Memory B cell (primary cell): Measurements from ENCODE around the gene KMT2E.
"Not testable (repeated sequence)": the region's sequence is repeated elsewhere in the genome, so short reads cannot be mapped to it uniquely, and the experiment has no call there.

Experiments
- ATAC-seq: fragments of 150-1000 bp; cut with Tn5 transposase; 2 replicates; pipeline ENCODE4 v1.10.0; 2021; ENCODE audit warnings: low read depth, mild to moderate bottlenecking, moderate library complexity
- DNase-seq, 2 donors: peaks; one replicate each; pipeline ENCODE4 v3.0.0; 2022; ENCODE audit warnings: low spot score in 2 of 2
- H3K27ac Mint-ChIP-seq: one replicate; pipeline ENCODE4 v1.8.0; 2022; ENCODE audit warnings: mild to moderate bottlenecking, moderate library complexity, mixed read lengths
- H3K27me3 Mint-ChIP-seq: one replicate; pipeline ENCODE4 v1.8.0; 2022; ENCODE audit warnings: mixed read lengths
- H3K36me3 Mint-ChIP-seq: one replicate; pipeline ENCODE4 v1.8.0; 2022; ENCODE audit warnings: mild to moderate bottlenecking, mixed read lengths
- H3K4me1 Mint-ChIP-seq: one replicate; pipeline ENCODE4 v1.8.0; 2022; ENCODE audit warnings: mixed read lengths
- H3K4me3 Mint-ChIP-seq: one replicate; pipeline ENCODE4 v1.8.0; 2022; ENCODE audit warnings: mild to moderate bottlenecking, moderate library complexity, mixed read lengths
- H3K9me3 Mint-ChIP-seq: one replicate; pipeline ENCODE4 v1.8.0; 2022; ENCODE audit warnings: mixed read lengths

Gene KMT2E, protein sequence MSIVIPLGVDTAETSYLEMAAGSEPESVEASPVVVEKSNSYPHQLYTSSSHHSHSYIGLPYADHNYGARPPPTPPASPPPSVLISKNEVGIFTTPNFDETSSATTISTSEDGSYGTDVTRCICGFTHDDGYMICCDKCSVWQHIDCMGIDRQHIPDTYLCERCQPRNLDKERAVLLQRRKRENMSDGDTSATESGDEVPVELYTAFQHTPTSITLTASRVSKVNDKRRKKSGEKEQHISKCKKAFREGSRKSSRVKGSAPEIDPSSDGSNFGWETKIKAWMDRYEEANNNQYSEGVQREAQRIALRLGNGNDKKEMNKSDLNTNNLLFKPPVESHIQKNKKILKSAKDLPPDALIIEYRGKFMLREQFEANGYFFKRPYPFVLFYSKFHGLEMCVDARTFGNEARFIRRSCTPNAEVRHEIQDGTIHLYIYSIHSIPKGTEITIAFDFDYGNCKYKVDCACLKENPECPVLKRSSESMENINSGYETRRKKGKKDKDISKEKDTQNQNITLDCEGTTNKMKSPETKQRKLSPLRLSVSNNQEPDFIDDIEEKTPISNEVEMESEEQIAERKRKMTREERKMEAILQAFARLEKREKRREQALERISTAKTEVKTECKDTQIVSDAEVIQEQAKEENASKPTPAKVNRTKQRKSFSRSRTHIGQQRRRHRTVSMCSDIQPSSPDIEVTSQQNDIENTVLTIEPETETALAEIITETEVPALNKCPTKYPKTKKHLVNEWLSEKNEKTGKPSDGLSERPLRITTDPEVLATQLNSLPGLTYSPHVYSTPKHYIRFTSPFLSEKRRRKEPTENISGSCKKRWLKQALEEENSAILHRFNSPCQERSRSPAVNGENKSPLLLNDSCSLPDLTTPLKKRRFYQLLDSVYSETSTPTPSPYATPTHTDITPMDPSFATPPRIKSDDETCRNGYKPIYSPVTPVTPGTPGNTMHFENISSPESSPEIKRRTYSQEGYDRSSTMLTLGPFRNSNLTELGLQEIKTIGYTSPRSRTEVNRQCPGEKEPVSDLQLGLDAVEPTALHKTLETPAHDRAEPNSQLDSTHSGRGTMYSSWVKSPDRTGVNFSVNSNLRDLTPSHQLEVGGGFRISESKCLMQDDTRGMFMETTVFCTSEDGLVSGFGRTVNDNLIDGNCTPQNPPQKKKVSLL (N-terminal part only)

DNA sequence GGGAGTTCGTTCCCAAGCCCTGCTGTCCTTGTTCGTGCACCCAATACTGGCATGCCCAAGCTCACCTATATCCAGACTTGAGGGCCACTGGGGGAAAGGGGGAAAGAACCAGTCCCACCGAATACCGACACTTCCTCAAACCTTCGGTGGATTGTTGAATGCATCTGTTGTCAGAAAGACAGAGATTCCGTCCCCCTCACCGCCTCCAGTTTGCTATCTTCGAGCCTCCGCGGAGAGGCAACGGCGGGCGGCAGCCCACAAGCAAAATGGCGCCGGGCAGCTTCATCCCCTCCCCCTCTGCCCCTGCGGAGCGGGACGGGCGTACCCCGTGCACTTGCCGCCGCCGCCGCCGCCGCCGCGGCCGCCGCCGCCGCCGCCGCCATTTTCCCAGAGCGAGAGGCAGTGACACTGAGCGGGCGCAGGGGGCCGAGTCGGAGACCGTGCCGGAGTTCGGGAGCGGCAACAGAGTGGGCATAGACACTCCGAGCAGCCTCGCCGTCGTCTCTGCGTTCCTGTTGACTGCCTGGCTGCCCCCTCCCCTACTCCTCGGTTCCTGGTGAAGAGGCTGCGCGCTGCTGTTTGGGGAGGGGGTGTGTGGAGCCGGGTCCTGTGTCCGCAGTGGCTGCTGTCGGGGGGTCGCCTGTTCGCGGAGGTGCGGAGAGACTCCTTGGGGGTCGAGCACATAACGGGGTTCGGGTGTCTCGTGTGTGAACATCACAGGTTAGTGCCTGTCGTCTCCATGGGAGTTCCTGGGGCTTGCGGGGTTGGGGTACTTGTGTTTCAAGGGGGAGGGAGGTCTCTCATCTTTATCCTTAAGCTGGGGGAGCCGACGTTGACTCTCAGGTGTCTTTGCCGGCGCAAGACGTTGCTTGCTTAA, at the start of gene KMT2E:
TSS of gene KMT2E (plus strand) at position 390 of the 877 bp plus-strand sequence. CDS start 26,748 bp downstream, outside the sequence.
- Mint-ChIP-seq H3K36me3 (peaks cover 8% of the 10 kb centered on the region), H3K27me3 (no peaks in the 10 kb centered on the region), H3K27ac (peak within 1 kb of the TSS; percentile 100), H3K9me3 (no peaks in the 10 kb centered on the region), H3K4me1 (peaks cover 25% of the 10 kb centered on the region), H3K4me3 (peak within 1 kb of the TSS; percentile 95)
- ATAC-seq (peak; percentile 34), DNase-seq (peak; percentile 94 to 95)

DNA sequence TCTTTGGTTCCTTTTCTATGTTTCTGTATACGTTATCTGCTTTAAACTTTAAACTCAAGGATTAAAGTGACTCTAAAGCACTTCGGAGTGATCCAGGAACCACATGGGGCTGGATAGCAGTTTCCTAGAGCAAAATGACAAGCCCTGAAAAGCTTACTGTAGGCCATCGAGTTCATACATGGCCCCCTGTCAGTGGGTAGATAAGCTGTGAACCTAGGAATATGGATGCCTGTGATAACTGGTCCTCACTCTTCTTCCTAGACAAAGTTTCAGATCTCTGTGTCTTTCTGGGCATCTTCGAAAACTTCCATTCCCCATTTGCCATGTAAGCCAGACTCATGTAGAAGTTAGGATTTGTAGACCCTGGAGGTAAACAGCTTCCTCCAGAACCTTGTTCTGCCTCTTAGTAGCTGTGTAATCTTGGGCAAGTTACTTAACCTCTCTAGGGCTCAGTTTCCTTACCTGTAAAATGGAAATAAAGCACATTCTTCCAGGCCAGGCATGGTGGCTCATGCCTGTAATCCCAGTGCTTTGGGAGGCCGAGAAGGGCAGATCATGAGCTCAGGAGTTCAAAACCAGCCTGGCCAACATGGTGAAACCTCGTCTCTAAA, 49.3 kb upstream of the KMT2E start:
- ATAC-seq: no peak
- no peaks in the 10 kb centered on the region for H3K27me3 Mint-ChIP-seq
- DNase-seq: no peak
- no peaks in the 10 kb centered on the region for H3K9me3 Mint-ChIP-seq
- peaks cover 20% of the 10 kb centered on the region for H3K36me3 Mint-ChIP-seq
- peaks cover 6% of the 10 kb centered on the region for H3K4me1 Mint-ChIP-seq
- no peak overlapping the region for H3K27ac Mint-ChIP-seq
- no peak overlapping the region for H3K4me3 Mint-ChIP-seq

DNA sequence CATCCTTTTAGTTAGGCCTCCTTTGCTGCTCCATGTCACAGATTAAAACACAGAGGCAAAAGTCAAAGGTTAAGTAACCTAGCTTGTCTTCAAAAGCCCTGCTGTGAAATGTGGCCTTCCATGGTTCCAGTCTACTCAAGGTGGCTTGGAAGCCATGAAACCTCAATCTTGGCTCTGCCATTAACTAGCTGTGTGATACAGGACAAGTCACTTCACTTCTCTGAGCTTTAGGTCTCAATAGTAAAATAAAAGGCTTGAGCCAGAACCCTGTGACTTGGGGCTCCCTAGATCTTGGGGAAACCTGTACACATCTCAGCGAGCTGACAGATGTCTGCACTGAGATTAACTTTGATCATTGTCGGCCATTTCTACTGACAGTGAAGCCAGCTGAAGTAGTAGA, 48.0 kb upstream of the KMT2E start:
- Mint-ChIP-seq H3K4me1 (peaks cover 2% of the 10 kb centered on the region), H3K4me3 (no peak overlapping the region), H3K9me3 (no peaks in the 10 kb centered on the region), H3K27me3 (no peaks in the 10 kb centered on the region), H3K27ac (no peak overlapping the region), H3K36me3 (peaks cover 20% of the 10 kb centered on the region)
- DNase-seq (no peak), ATAC-seq (no peak)

DNA sequence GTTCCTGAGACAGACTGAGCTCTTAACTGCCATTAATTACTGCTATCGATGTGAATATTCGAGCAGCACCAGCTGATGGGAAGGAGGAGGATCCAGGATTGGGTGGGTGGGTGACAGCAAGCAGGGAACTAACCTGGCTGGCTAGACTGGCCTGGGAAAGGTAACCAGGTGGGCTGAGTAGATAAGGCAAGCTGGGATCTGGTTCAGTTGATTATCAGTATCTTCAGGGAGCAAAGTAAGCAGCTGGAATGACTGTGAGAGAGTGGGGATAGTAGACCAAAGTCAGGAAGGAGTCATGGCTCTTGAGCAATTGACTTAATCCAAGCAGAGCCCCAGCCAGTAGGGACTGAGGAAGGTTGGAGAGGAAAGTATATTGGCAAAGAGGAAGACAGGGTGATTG, 46.9 kb upstream of the KMT2E start:
- DNase-seq: no peak
- Mint-ChIP-seq H3K9me3 (no peaks in the 10 kb centered on the region), H3K27me3 (no peaks in the 10 kb centered on the region), H3K27ac (no peak overlapping the region), H3K4me3 (no peak overlapping the region), H3K4me1 (no peaks in the 10 kb centered on the region), H3K36me3 (peaks cover 20% of the 10 kb centered on the region)
- ATAC-seq: no peak

DNA sequence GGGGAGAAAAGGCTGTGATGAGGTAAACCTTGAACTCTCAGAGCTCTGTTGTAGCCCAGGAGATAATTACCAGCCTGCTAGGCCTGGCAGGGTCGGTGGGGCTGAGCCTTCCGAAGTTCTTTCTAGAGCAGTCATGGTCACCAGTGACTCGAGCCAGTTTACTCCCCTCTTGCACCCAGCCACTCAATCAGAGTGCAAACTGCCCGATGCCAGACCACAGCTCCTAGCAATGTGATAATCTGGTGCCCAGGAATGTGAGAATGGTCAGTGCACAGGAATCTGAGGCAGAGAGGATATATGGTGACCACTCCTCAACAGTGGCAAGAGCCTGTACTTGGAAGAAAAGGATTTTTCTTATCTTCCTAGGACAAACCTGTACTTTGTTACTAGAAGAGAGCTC, 46.4 kb upstream of the KMT2E start:
- Mint-ChIP-seq H3K4me1 (no peaks in the 10 kb centered on the region), H3K27me3 (no peaks in the 10 kb centered on the region), H3K9me3 (no peaks in the 10 kb centered on the region), H3K36me3 (peaks cover 17% of the 10 kb centered on the region), H3K27ac (no peak overlapping the region), H3K4me3 (no peak overlapping the region)
- ATAC-seq: no peak
- no peak for DNase-seq

DNA sequence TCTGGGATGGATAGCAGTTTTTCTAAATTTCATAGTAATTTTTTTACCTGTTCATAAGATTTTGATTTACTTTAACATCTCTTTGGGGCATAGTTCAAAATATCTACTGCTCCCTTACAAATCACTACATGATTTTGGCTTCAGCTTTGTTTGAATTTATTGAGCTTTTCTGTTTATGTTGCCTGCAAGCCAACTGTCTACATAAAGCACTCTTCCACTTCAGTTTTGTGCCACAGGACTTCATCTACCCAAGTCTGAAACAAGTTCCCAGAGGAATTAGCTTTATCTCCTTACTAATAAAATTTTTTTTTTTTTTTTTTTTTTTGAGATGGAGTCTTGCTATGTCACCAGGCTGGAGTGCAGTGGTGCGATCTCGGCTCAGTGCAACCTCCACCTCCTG, 45.4 kb upstream of the KMT2E start:
- no peak for ATAC-seq
- no peak overlapping the region for H3K4me3 Mint-ChIP-seq
- no peaks in the 10 kb centered on the region for H3K9me3 Mint-ChIP-seq
- no peaks in the 10 kb centered on the region for H3K27me3 Mint-ChIP-seq
- H3K36me3 Mint-ChIP-seq: peaks cover 8% of the 10 kb centered on the region
- DNase-seq: no peak
- peaks cover 3% of the 10 kb centered on the region for H3K4me1 Mint-ChIP-seq
- H3K27ac Mint-ChIP-seq: no peak overlapping the region

DNA sequence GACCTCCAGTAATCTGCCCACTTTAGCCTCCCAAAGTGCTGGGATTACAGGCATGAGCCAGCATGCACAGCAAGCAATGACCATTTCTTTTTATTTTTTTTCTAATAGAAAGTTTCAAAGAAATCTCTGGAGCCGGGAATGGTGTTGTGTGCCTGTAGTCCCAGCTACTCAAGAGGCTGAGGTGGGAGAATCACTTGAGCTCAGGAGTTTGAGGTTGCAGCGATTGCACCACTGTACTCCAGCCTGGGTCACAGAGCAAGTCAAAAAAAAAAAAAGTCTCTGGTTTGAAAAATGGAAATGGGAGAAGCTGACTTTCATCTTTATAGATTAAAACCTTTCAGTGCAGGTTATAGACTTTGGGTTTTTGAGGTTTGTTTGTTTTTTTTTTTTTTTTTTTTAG, 44.8 kb upstream of the KMT2E start:
- Mint-ChIP-seq H3K27me3 (no peaks in the 10 kb centered on the region), H3K36me3 (peaks cover 4% of the 10 kb centered on the region), H3K4me3 (no peak overlapping the region), H3K4me1 (peaks cover 4% of the 10 kb centered on the region), H3K9me3 (no peaks in the 10 kb centered on the region), H3K27ac (no peak overlapping the region)
- ATAC-seq (no peak), DNase-seq (no peak)

DNA sequence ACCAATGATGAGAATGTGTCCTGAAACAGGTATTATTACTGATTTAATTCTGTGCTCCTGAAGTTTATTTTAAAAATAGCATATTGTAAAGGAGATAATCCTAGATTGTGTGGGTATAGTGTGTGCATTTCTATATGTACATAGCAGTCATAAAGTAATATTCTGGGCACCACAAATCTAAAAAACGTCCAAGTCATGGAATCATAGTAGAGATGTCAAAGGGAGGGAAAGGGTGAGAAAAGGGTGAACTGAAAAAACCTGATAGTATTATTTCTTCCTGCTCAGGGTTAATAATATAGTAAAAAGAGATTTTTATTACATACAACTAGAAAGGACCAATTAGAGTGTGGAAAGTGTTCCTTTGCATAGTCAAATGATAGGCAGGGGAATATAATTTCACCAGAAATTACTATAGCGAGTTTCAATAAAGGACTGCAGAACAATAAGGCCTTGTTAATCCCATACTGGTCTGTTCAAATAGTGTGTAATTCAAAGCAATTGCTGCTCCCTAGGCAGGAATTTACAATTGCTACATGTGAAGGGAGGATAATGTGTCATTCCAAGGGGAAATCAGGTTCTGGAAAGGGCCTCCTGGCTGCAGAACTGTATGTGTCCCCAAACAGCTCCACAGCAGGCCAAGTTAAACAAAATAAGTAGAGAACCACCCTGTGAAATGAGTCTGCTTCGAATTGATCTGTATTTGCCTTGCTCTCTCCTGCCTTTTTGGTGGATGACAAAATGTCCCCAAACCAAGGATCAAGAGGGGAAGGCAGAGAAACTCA, 42.5 kb upstream of the KMT2E start:
- Mint-ChIP-seq H3K9me3 (no peaks in the 10 kb centered on the region), H3K27me3 (no peaks in the 10 kb centered on the region), H3K4me3 (no peak overlapping the region), H3K27ac (no peak overlapping the region), H3K36me3 (no peaks in the 10 kb centered on the region), H3K4me1 (peaks cover 5% of the 10 kb centered on the region)
- DNase-seq (no peak), ATAC-seq (no peak)

DNA sequence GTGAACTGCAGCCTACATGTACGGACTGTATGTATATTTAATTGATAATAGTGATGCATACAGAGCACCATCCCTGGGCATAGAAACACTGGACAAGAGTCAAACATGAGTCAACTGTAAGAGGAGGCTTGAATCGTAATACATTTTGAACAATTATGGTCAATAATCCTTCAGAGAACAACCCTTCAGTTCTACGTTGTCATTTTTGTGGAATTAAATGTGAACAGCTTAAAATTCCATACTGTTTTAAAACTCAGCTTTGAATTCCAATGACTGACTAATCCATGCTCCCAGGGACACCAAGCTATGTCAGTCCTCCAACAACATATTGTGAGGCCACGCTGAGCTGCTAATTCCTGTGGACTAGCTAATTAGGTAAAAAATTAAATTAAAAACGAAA, 41.5 kb upstream of the KMT2E start:
- Mint-ChIP-seq H3K4me3 (no peak overlapping the region), H3K27me3 (no peaks in the 10 kb centered on the region), H3K36me3 (no peaks in the 10 kb centered on the region), H3K27ac (no peak overlapping the region), H3K4me1 (peaks cover 9% of the 10 kb centered on the region), H3K9me3 (no peaks in the 10 kb centered on the region)
- ATAC-seq (no peak), DNase-seq (no peak)

DNA sequence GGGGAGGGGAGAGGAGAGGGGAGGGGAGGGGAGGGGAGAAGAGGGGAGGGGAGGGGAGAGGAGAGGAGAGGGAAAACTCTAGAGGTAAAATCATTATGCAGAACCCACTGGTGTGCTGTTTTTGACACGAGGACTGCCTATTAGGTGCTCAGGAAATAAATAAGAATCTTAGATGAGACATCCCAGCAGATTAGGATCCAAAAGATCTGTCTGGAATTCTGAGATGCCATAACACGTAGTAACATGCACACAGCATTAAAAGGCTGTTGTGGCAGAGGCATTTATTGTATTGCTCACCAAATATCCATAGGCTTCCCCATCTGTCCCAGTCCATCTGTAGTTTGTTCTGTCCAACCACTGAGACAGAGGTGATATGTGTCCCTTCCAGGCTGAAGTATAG, 40.8 kb upstream of the KMT2E start:
- Mint-ChIP-seq H3K9me3 (no peaks in the 10 kb centered on the region), H3K4me1 (peaks cover 9% of the 10 kb centered on the region), H3K36me3 (no peaks in the 10 kb centered on the region), H3K27ac (peak overlapping the region; percentile 88), H3K27me3 (no peaks in the 10 kb centered on the region), H3K4me3 (no peak overlapping the region)
- ATAC-seq: no peak
- DNase-seq: no peak

DNA sequence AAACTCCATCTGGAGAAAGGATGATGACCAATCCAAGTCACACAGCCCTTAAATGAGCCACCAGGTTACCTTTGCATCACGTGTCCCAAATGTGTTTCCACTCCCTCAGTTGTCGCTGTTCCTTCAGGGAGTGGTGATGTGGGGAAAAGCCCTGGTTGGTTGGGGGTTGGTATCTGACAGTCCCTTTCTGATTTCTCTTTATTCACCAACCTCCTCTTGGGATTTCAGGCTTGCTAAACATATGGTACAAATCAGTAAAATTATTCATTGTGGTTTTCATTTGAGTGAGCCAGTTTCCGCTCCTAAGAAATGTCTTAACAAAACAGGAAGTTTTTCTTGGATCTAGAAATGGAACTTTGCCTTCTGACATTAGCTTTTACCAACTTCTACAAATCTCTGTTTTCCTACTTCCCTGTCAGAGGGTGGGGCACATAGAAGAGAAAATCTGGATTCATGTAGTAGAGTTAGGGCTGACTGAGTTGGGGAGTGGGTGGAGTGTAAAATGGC, 40.0 kb upstream of the KMT2E start:
- Mint-ChIP-seq H3K36me3 (no peaks in the 10 kb centered on the region), H3K4me3 (no peak overlapping the region), H3K27ac (peak overlapping the region; percentile 88), H3K4me1 (peaks cover 9% of the 10 kb centered on the region), H3K9me3 (no peaks in the 10 kb centered on the region), H3K27me3 (no peaks in the 10 kb centered on the region)
- no peak for DNase-seq
- ATAC-seq: no peak

DNA sequence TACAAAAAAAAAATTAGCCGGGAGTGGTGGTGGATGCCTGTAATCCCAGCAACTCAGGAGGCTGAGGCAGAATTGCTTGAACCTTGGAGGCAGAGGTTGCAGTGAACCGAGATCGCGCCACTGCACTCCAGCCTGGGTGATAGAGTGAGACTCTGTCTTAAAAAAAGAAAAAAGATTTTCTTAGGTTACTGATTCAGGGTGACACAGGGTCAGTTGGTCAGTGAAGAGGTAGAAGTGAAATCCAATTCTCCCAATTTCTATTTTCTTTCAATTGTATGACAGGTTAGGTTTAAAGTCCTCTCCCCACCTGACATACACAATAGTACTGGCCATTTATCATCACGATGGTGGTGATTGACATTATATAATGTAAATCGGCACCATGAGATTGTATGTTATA, 38.5 kb upstream of the KMT2E start:
- H3K9me3 Mint-ChIP-seq, H3K36me3 Mint-ChIP-seq, H3K27me3 Mint-ChIP-seq, DNase-seq, ATAC-seq, H3K27ac Mint-ChIP-seq, H3K4me1 Mint-ChIP-seq, H3K4me3 Mint-ChIP-seq: not testable (repeated sequence)
